Activated CD8-positive, alpha-beta memory T cell treated with anti-CD3 and anti-CD28 coated beads, Interleukin-2, amount 50 U/mL, for 4 hours (primary cell): Measurements from ENCODE around the gene TMEM200B.
A peak's percentile ranks its signal among the peaks of the same experiment; 100 is the strongest.
"Not testable (repeated sequence)": the region's sequence is repeated elsewhere in the genome, so short reads cannot be mapped to it uniquely, and the experiment has no call there.

Source experiments
- DNase-seq: peaks from one replicate; pipeline ENCODE4 v3.0.0-alpha.2; 2020

Gene TMEM200B

DNA sequence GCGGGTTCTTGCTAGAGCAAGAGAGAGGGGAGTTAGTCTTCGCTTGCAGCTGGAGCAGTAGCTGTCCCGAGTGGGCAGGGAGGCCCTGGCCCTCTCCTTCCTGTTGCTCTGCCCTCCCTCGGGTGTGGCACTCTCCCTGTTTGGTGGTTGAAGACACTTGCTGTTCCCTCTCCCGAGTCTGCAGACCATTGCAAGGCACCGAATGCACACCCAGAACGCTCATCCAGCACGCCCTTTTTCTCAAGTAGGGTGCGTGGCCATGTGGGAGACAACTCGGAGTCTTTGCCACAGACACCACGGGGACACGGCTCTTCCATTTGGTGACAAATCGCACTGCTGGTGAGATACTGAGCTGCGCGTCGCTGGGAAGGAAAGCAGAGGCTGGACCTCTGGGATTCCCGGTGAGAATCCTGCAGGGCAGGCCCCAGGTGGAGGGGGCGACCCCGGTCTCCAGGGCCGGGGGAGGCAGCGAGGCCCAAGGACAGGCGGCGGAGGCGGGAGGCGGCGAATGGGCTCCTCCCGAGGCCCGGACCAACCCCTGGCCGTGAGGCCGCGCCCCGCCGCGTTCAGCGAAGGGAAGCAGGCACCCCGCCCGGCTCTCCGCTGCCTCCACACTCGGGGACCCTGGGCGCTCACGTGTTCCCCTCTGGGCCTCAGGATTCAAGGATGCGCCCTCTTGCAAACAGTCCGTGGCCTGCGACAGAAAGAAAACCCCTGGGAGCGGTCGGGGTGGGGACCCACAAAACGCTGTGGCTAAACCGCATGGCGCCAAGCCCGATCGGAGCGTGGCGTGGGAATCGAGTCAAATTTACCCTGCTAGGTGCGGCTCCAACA lies 10.4 kb upstream of the TMEM200B start:
- DNase-seq = no peak

DNA sequence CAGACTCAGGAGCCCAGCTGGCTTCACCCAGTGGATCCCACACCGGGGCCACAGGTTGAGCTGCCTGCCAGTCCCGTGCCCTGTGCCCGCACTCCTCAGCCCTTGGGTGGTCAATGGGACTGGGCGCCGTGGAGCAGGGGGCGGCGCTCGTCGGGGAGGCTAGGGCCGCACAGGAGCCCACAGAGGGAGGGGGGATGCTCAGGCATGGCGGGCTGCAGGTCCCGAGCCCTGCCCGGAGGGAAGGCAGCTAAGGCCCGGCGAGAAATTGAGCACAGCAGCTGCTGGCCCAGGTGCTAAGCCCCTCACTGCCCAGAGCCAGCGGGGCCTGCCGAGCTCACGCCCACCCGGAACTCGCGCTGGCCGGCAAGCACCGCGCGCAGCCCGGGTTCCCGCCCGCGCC lies 7.4 kb upstream of the TMEM200B start:
- not testable (repeated sequence) for DNase-seq

DNA sequence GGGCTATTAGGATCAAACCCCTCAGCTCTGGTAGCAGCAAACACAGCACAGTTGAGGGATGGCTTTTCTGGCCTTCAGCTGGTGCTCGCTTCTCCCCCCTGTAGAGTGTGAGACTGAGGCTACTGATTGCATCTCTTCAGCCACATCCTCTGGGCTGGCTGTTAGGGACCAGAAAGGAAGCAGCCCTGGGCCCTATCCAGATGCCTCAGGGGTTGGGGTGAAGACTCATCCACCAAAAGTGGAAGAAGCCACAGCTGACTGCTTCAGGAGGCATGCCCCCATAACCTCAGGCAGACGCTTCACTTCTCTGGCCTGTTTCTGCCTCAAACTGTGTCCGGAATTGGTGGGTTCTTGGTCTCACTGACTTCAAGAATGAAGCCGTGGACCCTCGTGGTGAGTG lies 6.2 kb upstream of the TMEM200B start:
- no peak for DNase-seq

DNA sequence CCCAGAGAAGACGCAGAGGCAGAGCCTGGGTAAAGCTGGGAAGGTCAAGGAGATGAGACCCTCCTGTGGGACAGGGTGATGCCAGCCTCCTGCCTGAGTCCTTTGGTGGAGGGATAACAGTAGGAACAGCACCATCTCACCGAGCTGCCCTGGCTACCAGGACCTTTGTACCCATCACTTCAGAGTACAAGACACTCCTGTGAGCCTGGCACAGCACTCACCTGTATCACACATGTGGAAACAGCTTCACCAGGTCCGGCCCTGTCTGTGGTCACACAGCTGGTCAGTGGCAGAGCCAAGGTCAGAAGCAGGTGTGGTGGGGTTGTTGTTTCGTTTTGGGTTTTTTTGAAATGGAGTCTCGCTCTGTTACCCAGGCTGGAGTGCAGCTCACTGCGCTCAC lies 5.0 kb upstream of the TMEM200B start:
- no peak for DNase-seq

DNA sequence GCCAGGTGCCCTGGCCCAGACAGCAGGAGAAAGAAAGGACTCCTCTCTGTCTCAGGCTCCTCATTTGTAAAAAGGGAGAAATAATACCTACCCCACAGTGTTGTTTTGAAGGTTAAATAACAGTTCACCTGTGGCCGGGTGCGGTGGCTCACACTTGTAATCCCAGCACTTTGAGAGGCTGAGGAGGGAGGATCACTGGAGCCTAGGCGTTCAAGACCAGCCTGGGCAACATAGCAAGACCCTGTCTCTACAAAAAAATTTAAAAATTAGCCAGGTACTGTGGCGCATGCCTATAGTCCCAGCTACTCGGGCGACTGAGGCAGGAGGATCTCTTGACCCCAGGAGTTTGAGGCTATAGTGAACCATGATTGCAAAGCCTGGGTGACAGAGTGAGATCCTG lies 2.5 kb upstream of the TMEM200B start:
- no peak for DNase-seq

DNA sequence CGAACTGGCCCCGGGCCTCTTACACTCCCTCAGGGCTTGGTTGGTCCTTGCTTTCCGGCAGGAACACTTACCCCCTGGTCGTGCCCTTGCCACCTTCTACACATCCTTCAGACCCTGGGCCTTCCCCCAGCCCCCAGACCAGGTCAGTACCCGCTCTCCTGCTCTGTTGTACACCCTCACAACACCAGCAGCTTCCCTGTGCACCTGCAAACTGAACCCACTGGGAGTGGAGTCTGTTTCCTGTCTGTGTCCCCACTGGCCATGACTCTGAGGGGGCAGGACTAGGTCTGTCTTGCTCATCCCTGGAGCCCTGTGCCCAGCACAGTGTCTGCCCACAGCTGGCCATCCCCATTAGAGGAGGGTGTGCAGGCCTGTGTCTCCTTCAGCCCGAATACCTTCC lies 2.1 kb upstream of the TMEM200B start:
- DNase-seq = no peak

DNA sequence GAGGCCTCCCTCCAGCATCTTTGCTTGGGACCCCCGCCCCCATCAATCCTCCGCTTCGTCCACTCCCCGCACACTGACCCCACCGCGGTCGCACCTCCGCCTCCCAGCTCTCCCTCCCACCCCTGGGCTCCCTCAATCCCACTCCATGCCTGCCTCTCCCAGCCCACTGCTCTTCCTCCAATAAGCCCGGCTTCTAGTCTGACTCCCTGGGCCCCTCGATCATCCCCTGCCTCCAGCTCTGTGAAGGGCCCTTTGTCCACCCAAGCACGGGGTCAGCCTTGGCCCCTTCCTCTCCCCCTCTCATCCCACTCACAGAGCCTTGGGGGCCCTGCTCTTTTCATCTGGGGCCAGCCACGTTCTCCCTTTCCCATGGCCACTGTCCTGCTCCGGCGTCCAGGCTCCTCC lies 1.5 kb upstream of the TMEM200B start:
- no peak for DNase-seq

DNA sequence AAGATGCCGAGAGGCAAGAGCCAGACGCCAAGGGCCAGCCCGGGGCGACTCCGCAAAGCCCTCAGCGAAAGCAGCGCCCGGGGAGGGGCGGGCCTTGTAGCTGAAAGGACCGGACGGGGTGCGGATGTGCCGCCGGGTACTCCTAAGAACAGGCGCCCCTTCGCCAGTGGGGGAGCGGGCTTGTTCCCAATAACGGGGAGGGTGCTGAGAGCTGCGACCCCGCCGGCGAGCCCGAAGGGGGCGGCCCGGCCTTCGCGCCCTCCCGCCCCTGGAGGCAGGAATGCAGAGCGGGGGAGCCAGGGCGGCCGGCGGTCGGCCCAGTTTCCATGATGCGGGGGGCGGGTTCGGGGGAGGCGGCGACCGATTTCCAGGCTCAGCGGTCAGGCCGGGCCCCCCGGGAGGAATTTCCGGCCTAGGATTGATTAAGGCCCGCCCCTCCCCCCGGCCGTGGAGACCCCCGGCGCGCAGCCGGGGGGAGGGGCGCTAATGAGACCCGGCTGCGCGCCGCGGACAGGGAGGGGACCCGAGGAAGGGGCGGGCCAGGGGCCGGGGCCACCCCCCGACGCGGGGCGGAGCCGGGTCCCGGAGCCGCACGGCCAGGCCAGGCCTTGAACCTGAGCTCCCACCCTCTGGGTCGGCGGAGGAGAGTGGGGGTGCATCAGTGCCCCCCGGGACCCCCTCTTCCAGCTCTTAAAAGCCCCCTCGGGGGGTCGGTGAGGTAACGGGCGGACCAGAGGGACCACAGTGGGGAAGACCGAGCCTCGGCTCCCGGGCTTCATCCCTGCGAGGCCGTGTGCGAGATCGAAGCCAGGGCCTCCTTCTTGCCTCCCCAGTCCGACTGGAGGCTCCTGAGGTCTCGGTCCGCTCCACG lies 898 bp upstream of the TMEM200B start:
- peak; percentile 53 for DNase-seq

DNA sequence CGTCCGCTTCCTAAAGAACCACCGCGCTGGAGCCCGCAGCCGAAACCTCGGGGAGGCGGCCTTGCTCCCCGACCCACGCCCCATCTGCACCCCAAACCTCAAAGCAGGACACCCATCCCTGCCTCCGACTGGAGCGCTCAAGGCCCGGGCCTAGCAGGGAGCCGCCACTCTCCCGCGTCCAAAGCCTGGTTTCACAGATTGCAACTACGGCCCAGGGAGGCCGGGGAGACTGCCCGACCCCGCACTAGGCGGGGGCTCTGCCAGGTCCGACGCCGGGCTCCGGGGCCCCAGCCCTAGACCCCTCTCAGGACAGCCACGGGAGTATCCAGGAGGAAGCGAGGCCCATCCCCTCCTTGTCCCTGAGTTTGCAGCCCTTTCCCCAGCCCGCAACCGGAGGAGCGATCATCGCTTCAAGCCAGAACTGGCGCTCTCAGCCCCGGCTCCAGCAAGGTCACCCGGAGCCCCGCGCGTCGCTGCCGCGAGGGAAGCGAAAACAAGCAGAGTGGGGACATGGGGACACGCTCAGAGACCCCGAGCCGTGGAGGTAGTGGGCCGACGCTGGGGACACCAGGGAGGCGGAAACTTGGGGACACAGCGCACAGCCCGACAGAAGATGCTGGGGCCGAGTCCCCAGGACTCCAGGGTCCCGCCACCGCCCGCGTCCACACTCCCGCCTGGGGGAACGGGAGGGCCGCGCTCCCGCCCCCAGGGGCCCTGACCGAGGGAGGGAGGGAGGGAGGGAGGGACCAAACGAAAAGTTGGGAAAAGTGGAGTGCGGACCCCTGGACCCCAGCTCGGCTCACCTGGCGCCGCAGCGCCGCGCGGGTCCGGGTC lies 433 bp downstream of the TMEM200B start:
- DNase-seq = peak; percentile 30

DNA sequence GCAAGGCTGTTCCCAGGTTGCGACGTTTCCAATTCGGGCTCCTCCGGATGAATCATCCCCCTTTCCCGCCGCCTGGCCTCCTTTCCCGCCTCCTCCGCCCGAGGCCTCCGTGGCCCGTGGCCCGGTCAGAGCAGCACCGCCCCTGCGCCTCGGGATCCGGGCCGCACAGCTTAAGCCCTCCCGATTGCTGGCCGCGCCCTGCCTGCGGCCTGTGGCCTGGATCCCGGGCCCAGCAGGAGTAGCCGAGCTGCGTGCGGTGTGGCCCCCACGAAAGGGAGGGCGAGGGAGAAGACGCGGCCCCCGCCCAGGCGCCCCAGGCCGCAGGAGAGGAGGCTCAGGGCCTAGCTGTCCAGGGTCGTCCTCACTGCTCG lies 1.0 kb downstream of the TMEM200B start:
- no peak for DNase-seq

DNA sequence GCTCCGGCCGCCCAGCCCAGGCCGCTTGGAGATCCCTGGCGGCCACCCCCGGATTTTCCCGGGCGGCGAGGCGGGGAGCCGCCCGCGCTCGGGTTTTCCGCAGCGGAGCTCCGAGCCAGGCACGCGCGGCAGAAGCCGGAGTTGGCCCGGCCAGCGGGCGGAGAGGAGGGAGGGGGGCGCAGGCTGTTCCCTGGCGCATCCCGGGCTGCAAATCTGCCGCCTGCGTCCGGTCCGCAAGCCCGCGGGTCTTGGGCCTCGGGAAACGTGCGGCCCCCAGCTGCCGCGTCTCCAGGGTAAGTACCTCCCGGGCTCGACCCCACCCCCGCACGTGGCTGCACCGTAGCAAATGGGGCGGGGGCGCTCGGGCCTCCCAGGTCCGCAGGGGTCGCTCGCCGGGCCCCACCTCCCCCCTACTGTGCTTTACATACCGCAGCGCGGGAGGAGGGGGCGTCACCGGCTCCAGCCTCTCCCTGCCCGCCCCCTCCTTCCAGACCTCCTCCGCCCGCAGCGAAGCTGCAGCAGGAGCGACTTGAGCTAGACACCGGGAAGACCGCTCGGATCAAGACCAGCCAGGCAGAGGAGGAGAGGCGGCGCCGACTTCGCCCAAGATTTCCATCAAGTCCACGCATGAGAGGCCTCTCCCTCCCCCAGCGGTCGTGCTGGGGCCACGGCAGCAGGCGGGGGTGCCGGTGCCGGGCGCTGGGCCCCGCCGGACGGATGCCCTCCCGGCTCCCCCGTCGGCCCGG lies 1.6 kb downstream of the TMEM200B start:
- no peak for DNase-seq

DNA sequence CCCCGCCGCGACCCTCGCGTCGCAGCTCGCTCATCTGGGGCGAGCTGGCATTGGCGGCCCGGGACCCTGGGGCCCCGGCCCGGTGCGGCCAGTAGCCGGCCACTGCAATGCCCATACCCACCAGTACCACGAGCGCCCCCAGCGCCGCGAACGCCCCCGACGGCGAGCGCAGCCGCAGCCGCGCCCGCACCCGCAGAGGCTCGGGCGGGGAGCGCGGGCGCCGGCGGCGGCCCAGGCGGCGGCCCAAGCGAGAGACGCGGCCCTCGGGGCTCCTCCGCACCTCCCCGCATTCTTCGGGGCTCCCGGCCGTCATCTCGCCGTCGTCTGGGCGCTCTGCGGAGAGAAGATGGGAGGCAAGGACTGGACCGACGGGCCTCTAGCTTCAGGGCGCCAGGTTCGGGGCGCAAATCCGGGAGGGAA lies 2.2 kb downstream of the TMEM200B start:
- DNase-seq = no peak

DNA sequence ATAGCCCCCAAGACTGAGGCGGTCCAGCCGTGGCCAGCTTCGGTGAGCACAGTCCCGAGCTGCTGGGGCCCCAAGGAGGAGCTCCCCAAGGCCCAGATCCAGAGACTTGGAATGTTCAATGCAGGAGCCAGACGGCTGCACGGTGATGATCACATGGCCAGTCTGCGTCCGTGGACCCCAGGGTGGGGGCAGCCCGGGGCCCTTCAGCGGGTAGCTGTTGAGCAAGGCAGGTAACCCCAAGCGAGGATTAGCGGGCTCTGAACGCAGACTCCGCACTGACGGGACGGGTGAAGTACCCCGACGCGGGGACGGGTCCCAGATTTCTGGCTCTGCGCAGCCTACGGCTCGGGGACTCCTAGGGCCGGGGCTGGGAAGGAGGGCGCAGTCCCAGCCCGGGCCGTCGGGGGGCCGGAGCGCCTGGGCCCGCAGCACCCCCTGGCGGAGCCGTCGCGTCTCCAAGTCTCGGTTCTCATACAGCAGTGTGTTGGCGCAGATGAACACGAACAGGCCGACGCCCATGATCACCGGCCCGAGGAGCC lies 2.7 kb downstream of the TMEM200B start:
- DNase-seq = peak; percentile 66

DNA sequence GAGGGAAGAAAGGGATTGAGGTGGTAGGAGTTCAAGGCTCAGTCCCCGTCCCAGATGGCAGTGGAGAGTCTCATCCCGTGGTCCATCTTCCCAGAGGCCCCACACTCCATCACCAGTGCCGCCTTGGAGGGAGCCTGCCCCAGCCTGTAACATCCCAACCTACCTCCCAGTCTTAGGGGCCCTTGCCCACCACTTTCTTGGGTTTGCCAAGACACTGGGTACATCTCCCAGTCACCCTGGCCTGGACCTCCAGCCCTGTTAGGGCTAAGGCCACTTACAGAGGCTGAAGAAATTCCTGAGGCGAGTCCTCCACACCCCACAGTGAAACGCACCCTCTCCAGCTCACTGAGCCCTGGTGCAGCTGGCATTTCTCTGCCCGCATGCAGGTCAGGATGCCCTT lies 3.3 kb downstream of the TMEM200B start:
- no peak for DNase-seq

DNA sequence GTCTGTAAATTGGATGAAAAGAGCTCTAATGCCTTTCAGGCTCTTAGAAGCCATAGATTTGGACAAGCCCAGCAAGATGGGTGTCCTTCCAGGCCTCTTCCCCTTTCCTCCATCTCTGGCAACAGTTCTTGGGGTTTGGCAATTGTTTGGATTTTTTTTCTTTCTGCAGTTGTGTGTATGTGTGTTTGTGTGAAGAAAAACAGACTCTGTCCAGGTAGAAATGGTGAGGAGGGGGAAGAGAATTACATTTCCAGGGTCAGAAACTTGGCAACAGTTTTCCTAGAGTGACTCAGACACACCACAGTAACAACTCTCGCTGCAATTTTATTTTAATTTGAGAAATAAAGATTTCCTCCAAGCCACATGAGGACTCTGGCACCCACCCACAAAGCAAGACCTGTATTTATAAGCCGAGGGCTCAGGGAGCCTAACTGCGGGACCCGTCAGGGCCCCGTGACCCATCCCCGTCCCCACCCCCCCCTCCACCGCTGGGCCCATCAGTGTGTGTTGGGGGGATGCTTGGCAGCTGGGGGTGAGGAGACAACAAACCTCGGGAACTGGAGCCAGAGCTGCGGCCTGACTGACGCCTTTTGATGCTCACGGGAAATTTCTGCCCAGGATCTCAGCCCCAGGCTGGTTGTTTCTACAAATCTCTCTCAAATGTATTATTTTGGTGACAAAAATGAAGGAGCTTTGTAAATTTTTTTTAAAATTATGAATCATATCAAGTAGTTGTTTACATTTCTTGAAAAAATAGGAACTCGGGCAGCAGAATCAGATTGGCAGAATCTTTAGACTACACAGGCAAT lies 4.4 kb downstream of the TMEM200B start:
- DNase-seq = no peak

DNA sequence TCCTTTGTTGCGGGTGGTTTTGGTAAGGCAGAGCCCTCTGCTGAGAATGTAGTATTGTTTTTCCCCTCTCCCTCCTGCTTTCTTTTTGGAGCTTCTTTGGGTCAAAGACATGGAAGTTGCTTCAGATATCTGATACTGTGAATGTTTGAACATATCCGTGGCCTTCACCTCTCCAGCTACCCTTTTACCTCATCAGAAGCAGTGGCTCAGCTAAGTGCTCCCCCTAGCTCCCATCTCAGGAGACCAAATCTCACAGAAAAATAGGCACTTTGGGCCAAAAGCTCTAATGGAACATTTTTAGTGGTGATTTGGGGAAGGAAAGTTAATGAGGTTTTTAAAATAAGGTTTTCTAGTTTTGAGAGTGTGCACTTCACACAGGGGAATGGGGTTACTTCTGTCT lies 6.3 kb downstream of the TMEM200B start:
- no peak for DNase-seq

DNA sequence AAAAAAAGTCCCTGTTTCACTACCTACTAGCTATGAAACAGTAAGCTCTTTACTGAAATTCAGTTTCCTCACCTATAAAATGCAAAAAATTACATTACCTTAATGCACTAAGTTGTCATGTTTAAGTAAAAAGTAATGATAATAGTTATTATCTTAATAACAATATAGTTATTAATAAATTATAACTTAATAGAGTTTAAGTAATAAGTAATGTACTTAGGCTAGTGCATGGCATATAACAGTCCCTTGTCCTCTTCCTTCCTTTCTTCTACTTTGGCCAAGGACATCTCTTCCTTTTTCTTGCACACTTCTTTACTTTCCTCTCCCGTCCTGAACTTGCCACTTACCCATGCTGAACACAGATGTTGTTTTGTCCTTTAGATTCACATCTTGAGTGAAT lies 9.0 kb downstream of the TMEM200B start:
- no peak for DNase-seq

DNA sequence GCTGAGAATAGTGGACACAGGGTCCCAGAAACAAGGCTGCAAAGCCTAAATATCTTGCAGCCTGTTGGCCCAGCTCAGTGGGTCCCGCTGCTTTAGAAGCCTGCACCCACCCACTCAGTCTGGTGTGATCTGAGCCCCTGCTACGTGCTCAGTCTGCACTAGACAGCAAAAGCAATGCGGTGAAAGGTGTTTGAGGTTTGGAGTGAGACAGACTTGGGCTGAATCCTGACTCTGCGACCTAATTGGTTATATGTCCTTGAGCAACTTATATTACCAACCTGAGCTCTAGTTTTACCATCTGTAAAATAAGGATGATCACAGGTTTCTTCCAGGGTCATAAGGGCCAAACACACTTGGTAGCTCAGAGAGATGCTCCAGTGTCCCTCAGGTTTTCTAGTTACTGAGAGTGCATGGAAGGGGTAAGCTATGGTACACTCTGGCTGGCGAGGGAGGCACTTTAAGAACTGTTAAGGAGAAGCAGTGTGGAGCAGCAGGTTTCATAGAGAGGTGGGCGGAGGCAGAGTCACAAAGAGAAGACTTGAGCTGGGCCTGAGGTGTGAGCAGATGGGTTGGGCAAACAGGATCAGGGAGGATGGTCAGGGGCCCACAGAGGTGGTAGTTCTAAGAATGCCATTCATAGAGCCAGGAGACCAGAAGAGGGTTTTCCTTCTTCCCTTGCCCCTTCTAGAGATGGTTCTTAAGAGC lies 10.1 kb downstream of the TMEM200B start:
- DNase-seq = no peak

DNA sequence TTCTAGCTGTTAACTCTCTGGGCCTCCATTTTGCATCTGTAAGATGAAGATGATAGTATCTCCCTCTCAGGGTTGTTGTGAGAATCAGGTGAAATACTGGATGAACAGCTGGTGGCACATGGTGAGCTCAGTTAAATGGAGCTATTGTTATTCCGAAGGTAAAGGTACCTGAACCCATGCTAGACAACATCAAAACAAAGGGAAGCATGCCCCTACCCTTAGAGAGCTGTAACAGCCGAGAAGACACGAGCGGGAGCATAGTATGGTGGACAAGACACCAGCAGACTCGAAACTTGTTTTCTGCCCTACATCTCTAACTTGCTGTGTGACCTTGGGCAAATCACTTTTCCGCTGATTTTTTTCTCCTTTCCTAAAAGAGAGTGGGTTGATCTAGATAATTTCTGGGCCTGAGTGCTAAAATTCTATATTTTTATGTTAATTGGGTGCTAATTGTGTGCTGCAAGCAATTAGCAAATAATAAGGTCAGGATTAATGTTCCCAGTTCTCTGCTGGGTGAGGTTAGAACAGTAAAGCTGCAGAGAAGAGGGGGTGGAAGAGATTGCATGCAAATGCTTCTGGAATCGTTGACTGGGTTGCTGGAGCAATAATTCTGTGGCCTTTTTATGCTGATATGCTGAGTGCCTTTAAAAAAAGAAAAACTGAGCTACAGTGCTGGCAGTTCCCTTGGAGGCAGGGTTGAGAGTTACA lies 10.8 kb downstream of the TMEM200B start:
- DNase-seq = no peak

DNA sequence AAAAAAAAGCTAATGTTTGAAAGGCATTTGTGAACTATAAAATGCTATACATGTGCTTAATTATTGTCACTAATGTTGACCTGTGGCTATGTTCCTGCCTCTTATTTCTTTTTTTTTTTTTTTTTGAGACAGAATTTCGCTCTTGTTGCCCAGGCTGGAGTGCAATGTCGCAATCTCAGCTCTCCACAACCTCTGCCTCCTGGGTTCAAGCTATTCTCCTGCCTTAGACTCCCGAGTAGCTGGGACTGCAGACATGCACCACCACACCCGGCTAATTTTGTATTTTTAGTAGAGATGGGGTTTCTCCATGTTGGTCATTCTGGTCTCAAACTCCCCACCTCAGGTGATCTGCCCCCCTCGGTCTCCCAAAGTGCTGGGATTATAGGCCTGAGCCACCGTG lies 15.7 kb downstream of the TMEM200B start:
- not testable (repeated sequence) for DNase-seq
